Stimulated activated naive CD8-positive, alpha-beta T cell treated with anti-CD3 and anti-CD28 coated beads, Interleukin-15, amount 100 ng/mL, for 72 hours (primary cell): ENCODE data around the gene CENPK.

Experiments used
- ATAC-seq: fragments of 150-1000 bp; cut with Tn5 transposase; 2 replicates; pipeline ENCODE4 v1.10.0; 2021; ENCODE audit warnings: mild to moderate bottlenecking, moderate library complexity
- DNase-seq, 2 donors: peaks; one replicate each; pipeline ENCODE4 v3.0.0; 2021 to 2022
- H3K27ac Mint-ChIP-seq, 2 donors: one replicate each; pipeline ENCODE4 v1.8.0; 2022; ENCODE audit warnings: mild to moderate bottlenecking in 2 of 2, mixed read lengths in 2 of 2, moderate library complexity in 2 of 2
- H3K27me3 Mint-ChIP-seq: one replicate; pipeline ENCODE4 v1.8.0; 2022; ENCODE audit warnings: mixed read lengths
- H3K4me1 Mint-ChIP-seq: one replicate; pipeline ENCODE4 v1.8.0; 2022; ENCODE audit warnings: mild to moderate bottlenecking, mixed read lengths
- H3K4me3 Mint-ChIP-seq, 2 donors: one replicate each; pipeline ENCODE4 v1.8.0; 2022; ENCODE audit warnings: mild to moderate bottlenecking in 2 of 2, mixed read lengths in 2 of 2, moderate library complexity in 1 of 2
- H3K9me3 Mint-ChIP-seq, 2 donors: one replicate each; pipeline ENCODE4 v1.8.0; 2022; ENCODE audit warnings: mixed read lengths in 2 of 2

Gene CENPK

GRCh38 chr5:65481635-65482295 lies 81.2 kb downstream of the CENPK start, which contains the start of gene ADAMTS6:
TSS of gene ADAMTS6 (minus strand) at chr5:65481920. CDS start at chr5:65473673, 8,247 bp downstream.
- Mint-ChIP-seq H3K4me1 (peaks cover 6% of the 10 kb centered on the region), H3K4me3 (no peak within 1 kb of the TSS), H3K27ac (peak within 1 kb of the TSS; percentile 91 to 97), H3K9me3 (no peaks in the 10 kb centered on the region), H3K27me3 (no peaks in the 10 kb centered on the region)
- DNase-seq (peak; percentile 70 to 73), ATAC-seq (peak; percentile 93)

GRCh38 chr5:65481171-65481581 lies 81.8 kb downstream of the CENPK start:
- ATAC-seq, result peak; percentile 39
- H3K4me3 Mint-ChIP-seq, result no peak overlapping the region
- peak overlapping the region; percentile 19 to 97 for H3K27ac Mint-ChIP-seq
- peaks cover 7% of the 10 kb centered on the region for H3K4me1 Mint-ChIP-seq
- H3K27me3 Mint-ChIP-seq, result no peaks in the 10 kb centered on the region
- H3K9me3 Mint-ChIP-seq, result no peaks in the 10 kb centered on the region
- DNase-seq, result no peak

- H3K4me3 Mint-ChIP-seq, result no peak overlapping the region
Observed at GRCh38 chr5:65480306-65480865, 82.6 kb downstream of the CENPK start.

GRCh38 chr5:65479527-65479926 lies 83.4 kb downstream of the CENPK start:
- Mint-ChIP-seq H3K9me3 (no peaks in the 10 kb centered on the region), H3K27me3 (no peaks in the 10 kb centered on the region), H3K27ac (no peak overlapping the region), H3K4me3 (no peak overlapping the region), H3K4me1 (peaks cover 13% of the 10 kb centered on the region)
- DNase-seq, result no peak
- ATAC-seq, result no peak

More at GRCh38 chr5:65480306-65480865, 82.6 kb downstream of the CENPK start:
- Mint-ChIP-seq H3K27ac (no peak overlapping the region), H3K4me1 (peaks cover 13% of the 10 kb centered on the region), H3K9me3 (no peaks in the 10 kb centered on the region), H3K27me3 (no peaks in the 10 kb centered on the region)
- ATAC-seq, result peak; percentile 61
- peak in 1 of 2 donors; percentile 37 for DNase-seq

GRCh38 chr5:65478336-65478735 lies 84.6 kb downstream of the CENPK start:
- DNase-seq (no peak), ATAC-seq (no peak)
- no peaks in the 10 kb centered on the region for H3K27me3 Mint-ChIP-seq
- H3K4me1 Mint-ChIP-seq, result peaks cover 11% of the 10 kb centered on the region
- no peaks in the 10 kb centered on the region for H3K9me3 Mint-ChIP-seq
- no peak overlapping the region for H3K4me3 Mint-ChIP-seq
- no peak overlapping the region for H3K27ac Mint-ChIP-seq

GRCh38 chr5:65475895-65476294 lies 87.1 kb downstream of the CENPK start:
- ATAC-seq, result peak; percentile 39
- no peak for DNase-seq
- peaks cover 7% of the 10 kb centered on the region for H3K4me1 Mint-ChIP-seq
- no peaks in the 10 kb centered on the region for H3K27me3 Mint-ChIP-seq
- H3K4me3 Mint-ChIP-seq, result no peak overlapping the region
- H3K9me3 Mint-ChIP-seq, result no peaks in the 10 kb centered on the region
- H3K27ac Mint-ChIP-seq, result no peak overlapping the region

- no peak for DNase-seq
- Mint-ChIP-seq H3K27me3 (no peaks in the 10 kb centered on the region), H3K4me1 (peaks cover 7% of the 10 kb centered on the region), H3K27ac (no peak overlapping the region), H3K9me3 (no peaks in the 10 kb centered on the region), H3K4me3 (no peak overlapping the region)
- ATAC-seq, result no peak
Observed at GRCh38 chr5:65475336-65475735, 87.6 kb downstream of the CENPK start.

- Mint-ChIP-seq H3K27me3 (no peaks in the 10 kb centered on the region), H3K9me3 (no peaks in the 10 kb centered on the region), H3K4me1 (peaks cover 7% of the 10 kb centered on the region), H3K4me3 (no peak overlapping the region), H3K27ac (no peak overlapping the region)
- no peak for DNase-seq
- no peak for ATAC-seq
Observed at GRCh38 chr5:65474130-65474711, 88.7 kb downstream of the CENPK start.

- no peak for ATAC-seq
- H3K9me3 Mint-ChIP-seq, result no peaks in the 10 kb centered on the region
- H3K27ac Mint-ChIP-seq, result no peak overlapping the region
- no peaks in the 10 kb centered on the region for H3K4me1 Mint-ChIP-seq
- H3K4me3 Mint-ChIP-seq, result no peak overlapping the region
- no peak for DNase-seq
- no peaks in the 10 kb centered on the region for H3K27me3 Mint-ChIP-seq
Observed at GRCh38 chr5:65468633-65469032, 94.3 kb downstream of the CENPK start.
